GM18867 (cell line): Measurements from ENCODE around the gene AGXT.

Experiments
- ATAC-seq: cut with Tn5 transposase; IDR thresholded peaks from one replicate; pipeline ENCODE4 v1.9.1; 2021; ENCODE audit warnings: mild to moderate bottlenecking, moderate library complexity; ENCODE audit not compliant: unreplicated experiment

Gene AGXT

GRCh38 chr2:240884221-240884620 is 15.6 kb downstream of the AGXT start:
- ATAC-seq = no peak

DNA sequence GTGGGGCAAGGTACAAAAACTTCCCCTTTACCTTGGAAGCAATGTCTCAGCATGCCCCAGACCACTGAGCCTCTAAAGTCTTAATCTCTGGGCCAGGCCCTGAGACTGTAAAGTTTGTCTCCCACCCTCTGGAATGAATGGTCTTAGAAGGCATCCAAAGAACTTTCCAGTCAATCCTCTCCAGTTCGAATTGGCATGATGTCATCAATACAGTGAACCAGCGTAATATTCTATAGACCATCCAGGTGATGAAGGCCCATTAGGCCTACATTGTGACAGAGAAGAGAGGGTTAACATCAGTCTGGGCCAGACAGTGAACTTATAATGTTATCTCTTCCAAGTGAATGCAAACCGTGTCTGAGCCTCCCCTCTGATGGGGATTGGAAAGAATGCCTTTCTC is 16.1 kb downstream of the AGXT start:
- ATAC-seq = no peak

GRCh38 chr2:240885566-240885965 is 16.9 kb downstream of the AGXT start:
- no peak for ATAC-seq

DNA sequence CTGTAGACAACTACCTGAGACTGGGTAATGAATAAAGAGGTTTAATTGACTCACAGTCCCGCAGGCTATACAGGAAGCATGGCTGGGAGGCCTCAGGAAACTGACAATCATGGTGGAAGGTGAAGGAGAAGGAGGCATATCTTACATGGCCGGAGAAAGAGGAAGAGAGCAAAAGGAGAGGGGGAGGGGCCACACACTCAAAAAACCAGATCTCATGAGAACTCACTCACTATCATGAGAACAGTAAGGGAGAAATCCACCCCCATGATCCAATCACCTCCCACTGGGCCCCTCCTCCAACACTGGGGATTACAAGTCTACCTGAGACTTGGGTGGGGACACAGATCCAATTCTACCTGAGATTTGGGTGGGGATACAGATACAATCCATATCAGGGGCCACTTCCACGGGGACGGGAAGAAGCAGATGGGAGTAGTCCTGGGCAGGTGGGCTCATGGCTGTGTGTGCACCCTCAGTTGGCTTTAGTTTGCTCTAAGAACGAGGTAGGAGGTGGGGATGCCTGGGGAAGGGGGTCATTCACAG is 17.5 kb downstream of the AGXT start:
- ATAC-seq = no peak

DNA sequence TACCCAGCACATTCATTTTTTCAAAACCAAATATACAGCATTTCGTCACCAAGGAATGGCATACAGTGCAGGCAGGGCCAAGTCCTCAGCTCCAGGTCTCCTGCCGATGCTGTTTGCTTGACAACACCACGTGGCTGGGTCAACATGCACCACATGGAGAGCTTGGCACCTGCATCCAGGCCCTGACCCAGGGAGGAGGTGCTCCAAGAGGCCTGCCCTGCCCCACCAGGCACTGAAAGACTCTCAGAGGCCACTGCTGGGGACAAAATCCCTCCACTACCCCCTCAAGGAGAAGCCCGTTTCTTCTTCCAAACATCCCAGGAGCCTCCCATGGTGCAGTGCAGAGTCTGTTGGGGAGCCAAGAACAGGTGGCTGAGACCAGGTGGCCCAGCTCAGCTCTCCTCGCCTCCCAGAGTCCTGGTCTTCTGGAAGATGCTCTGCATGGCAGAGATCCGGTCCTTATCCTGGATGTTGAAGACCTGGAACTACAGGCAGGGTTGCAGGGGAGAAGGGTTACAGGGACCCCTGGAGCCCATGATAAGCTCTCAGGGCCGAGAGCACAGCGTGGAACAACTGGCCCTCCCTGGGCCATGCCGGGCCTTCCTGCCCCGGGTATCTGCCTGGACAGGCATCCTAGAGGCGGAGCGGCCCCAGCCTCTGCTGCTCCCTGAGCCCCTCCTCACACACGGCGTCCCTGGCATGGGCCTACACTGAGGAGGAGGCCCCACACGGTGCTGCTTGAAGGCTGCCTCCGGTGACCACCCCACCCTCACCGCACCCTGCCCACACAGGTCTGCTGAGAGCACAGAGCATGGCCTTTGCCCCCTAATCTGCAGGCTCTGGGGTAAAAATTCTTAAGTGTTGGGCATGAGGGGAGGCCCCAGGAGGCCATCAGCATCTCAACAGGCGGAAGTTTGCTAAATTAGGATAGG is 18.3 kb downstream of the AGXT start:
- ATAC-seq = no peak

DNA sequence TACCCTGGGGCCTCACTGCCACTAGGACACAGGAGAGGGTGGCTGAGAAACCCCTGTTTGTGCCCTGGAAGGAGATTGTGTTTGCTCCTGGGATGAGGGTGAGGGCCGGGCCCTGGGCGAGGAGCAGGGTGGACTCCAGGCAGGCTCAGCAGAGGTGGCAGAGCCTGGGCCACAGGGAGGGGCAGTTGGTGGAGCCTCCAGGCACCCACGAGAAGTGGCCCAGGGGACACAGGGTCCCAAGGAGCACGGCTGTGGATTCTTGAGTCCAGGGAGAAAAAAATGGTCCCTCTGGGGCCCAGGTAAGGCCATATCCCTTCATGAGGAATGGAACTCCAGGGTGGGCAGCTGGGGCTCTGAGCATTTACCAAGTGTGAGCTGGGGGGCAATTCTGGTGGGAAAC is 19.0 kb downstream of the AGXT start:
- no peak for ATAC-seq

- ATAC-seq = no peak
These were observed 19.7 kb downstream of the AGXT start for GRCh38 chr2:240888130-240888889.

GRCh38 chr2:240888890-240889573 is 20.4 kb downstream of the AGXT start:
- no peak for ATAC-seq

DNA sequence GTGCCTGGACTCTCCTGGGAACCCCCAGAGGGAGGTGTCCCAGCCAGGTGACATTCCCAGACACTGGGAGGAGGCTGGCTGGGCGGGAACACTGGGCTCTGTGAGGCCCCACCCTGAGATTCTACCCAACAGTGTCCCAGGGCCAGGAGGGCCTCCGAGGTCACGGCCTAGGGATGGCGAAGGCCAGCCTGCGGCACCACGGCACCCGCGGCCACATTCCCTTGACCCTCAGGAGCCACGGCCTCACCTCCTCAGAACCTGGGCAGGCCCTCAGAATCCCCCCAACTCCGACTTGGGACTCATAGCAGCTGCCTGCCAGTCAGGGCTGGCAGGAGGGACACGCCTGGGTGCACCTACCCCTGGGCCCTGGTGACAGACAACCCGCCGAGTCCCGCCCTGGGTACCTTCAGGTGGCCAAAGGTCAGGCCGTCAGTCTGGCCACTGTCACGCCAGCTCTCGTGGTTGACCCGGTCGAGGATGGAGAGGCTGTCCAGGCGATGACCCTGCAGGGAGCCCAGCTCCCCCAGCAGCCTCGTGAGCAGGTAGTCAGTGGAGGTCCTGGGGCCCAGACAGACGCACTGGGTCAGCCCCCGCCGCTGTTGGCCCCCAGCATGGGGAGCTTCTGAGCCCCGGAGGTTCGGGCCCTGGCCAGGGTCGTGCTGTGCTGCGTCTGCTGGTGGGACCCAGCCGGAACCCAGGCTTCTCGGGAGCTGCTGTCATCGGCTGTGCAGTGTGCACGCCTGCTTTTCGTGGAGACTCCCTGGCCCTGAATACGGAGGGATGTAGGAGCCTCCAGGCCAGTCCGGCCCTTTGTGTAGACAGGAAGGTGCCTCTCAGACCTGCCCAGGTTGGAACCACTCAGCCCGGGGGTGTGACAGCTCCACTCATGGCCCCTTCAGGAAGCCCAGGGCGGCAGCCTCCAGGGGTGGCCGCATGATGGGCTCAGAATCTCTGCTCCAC is 21.3 kb downstream of the AGXT start:
- ATAC-seq = no peak

- ATAC-seq = no peak
These were observed 22.1 kb downstream of the AGXT start for GRCh38 chr2:240890691-240891090.

GRCh38 chr2:240891492-240892340 is 23.1 kb downstream of the AGXT start:
- no peak for ATAC-seq

DNA sequence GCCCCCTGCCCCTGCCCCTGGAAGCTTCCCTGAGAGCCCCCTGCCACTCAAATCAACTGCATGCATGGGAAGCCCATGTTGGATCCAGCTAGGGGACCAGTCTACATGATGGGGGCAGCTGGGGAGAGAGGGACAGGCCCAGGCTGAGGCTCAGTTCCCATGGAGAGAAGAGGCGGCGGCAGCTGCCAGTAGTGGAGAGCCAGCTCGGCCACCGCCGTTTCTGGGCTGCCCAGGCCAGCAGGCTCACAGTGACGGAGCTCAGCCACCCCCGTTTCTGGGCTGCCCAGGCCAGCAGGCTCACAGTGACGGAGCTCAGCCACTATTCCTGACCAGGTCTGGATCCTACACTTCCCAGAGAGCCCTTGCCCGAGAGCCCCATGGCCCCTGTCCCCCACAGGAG is 23.7 kb downstream of the AGXT start:
- no peak for ATAC-seq

DNA sequence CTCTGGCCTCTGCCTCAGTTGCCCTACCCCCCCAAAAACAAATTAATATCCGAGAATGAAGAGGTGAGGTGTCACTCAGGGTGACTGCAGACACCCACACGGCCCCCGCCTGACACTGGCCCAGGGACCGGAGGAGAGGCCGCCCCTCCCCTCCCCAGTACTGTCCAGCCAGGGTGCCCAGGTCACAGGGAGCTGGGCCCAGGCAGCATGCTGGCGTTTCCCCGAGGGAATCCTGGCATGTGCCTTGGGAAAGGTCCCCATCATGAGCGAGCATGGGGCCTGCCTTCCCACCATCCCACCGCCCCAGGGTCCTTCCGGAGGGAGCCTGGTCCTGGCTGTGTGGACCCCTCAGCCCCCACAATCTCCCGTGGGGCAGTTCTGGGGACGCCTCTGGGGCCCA is 24.3 kb downstream of the AGXT start:
- no peak for ATAC-seq

GRCh38 chr2:240893363-240893844 is 24.8 kb downstream of the AGXT start:
- no peak for ATAC-seq

DNA sequence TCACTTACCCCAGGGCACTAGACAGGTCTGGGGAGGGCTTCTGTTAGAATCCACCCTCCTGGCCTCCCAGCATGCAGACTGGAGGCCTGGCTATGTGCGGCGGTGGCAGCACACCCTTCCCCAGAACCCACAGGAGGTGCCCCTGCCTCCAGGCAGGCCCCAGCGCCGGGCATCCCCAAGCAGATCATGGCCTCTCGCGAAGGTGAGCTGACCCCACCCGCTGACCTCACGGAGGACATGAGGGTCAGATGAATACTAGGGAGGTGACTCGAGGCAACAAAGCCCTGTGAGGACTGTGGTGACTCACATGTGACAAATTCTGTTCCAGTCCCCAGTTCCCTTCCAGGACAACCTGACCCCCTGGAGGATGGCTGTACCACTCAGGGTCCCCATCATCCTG is 25.4 kb downstream of the AGXT start:
- ATAC-seq = no peak

GRCh38 chr2:240894836-240895558 is 26.4 kb downstream of the AGXT start:
- no peak for ATAC-seq

DNA sequence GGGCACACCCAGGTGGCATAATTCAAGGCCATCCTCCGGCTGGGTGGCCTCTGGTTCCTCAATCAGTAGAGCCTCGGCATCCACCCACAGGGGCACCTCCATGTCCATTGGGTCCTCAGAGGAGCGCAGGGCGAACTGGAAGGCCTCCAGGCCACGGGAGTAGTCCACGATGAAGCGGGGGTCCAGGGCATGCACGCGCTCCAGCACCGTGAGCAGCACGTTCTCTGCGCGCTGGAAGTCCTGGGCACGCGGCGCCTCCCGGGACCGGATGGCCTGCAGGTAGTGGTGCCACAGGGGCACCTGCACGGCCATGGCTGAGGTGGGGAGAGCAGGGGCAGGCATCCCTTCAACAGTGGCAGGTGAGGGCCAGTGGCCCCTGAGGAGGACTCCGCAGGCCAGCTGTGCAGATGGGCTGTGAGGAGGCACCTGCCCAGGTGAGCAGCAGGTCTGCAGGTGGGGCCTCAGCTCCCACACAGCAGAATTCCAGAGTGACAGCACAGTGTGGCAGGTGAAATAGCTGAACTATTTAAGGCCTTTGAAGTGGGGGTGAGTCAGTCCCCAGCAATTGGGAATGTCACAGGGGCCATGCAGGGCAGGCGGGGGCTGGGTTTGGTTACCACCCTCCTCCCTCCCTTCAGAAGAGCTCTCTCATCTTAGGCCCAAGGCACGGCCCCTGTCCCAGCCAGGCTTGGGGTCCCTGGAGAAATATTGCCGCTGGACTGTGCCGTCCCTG is 27.2 kb downstream of the AGXT start, which contains the start of gene MAB21L4:
TSS of gene MAB21L4 (minus strand) at position 501 of the 733 bp plus-strand sequence. CDS start at position 342, 159 bp downstream.
- no peak for ATAC-seq

DNA sequence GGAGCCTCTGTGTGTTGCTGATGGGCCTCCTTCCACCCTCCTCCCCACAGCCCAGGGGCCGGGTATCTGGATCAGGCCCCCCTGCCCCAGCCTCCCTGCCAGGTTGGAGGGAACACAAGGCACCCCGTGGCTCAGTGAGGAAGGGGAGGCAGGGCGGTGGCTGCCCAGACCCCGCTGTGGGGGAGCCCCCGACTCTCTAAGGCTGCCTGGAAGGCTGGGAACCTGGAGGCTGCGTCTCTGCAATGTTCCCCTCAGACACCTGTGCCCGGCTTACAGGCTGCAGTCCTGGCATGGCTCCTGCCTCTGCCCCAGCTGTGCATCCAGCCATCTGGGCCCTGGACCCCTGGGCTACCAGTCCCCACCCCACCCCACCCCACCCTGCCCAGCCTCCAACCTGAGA is 27.8 kb downstream of the AGXT start:
- ATAC-seq = no peak
